GM12878 (cell line): Measurements from ENCODE around the gene TBC1D23. TPM values are rescaled to one million over a fixed set of nuclear protein-coding genes. Genes with fewer than 3 reads are reported as not detected.

Source experiments
- ASH2L ChIP-seq: fragments of 300-600, 200-600 bp; sonication (generic); IDR thresholded peaks from 2 replicates; pipeline ENCODE4 v1.6.1; 2017; ENCODE audit warnings: low read depth, mild to moderate bottlenecking, borderline replicate concordance
- BCLAF1 ChIP-seq: fragments of 450-650 bp; IDR thresholded peaks from 2 replicates; pipeline ENCODE4 v1.6.1; 2017; ENCODE audit warnings: antibody characterized with exemption, mild to moderate bottlenecking, moderate library complexity
- CEBPB ChIP-seq, 2 experiments: fragments of 150-350 bp in 1 of 2; IDR thresholded peaks; 2 replicates each; pipeline ENCODE4 v1.6.1; 2012 to 2014; ENCODE audit warnings: low read depth in 2 of 2, low read length in 2 of 2, borderline replicate concordance in 1 of 2, inconsistent platforms in 1 of 2
- CHD1 ChIP-seq: IDR thresholded peaks from 2 replicates; pipeline ENCODE4 v1.6.1; 2012; ENCODE audit warnings: low read depth, low read length, improper control_type of control experiment
- CREB1 ChIP-seq: IDR thresholded peaks from 2 replicates; pipeline ENCODE4 v1.6.1; 2012; ENCODE audit warnings: low read depth, mild to moderate bottlenecking, inconsistent platforms
- EGR1 ChIP-seq, 2 experiments: IDR thresholded peaks; 1 replicate in 1 of 2; 2 replicates in 1 of 2; pipeline ENCODE4 v1.6.1; 2011 to 2012; ENCODE audit warnings: low read depth in 2 of 2, low read length in 2 of 2, borderline replicate concordance in 1 of 2, mild to moderate bottlenecking in 1 of 2, moderate library complexity in 1 of 2
- EP300 ChIP-seq, 2 experiments: fragments of 150-350 bp in 1 of 2; IDR thresholded peaks; 2 replicates each; pipeline ENCODE4 v1.6.1; 2011 to 2012; ENCODE audit warnings: low read depth in 2 of 2, low read length in 2 of 2, borderline replicate concordance in 1 of 2, improper control_type of control experiment in 1 of 2, inconsistent platforms in 1 of 2; ENCODE audit not compliant: control insufficient read depth in 1 of 2
- HDAC2 ChIP-seq: fragments of 200-600 bp; sonication (generic); IDR thresholded peaks from 2 replicates; pipeline ENCODE4 v1.6.1; 2017
- HDGF ChIP-seq: fragments of 450-650 bp; IDR thresholded peaks from 2 replicates; pipeline ENCODE4 v1.6.1; 2016; ENCODE audit warnings: antibody characterized with exemption
- IKZF2 ChIP-seq, 2 experiments: fragments of 450-650 bp; IDR thresholded peaks; 2 replicates each; pipeline ENCODE4 v1.6.1; 2017; ENCODE audit warnings: mild to moderate bottlenecking in 2 of 2, moderate library complexity in 2 of 2
- IRF4 ChIP-seq: IDR thresholded peaks from 2 replicates; pipeline ENCODE4 v1.6.1; 2011; ENCODE audit warnings: low read depth, low read length
- RELB ChIP-seq: fragments of 450-650 bp; IDR thresholded peaks from 2 replicates; pipeline ENCODE4 v1.6.1; 2017; ENCODE audit warnings: low read depth, mild to moderate bottlenecking, moderate library complexity
- SP1 ChIP-seq: IDR thresholded peaks from one replicate; pipeline ENCODE4 v1.6.1; 2011; ENCODE audit warnings: low read depth, low read length
- STAT1 ChIP-seq: fragments of 450-650 bp; conservative IDR thresholded peaks from 2 replicates; pipeline ENCODE4 v1.6.1; 2014; ENCODE audit warnings: antibody characterized with exemption, mild to moderate bottlenecking
- TBL1XR1 ChIP-seq: IDR thresholded peaks from 2 replicates; pipeline ENCODE4 v1.6.1; 2012; ENCODE audit warnings: low read depth, low read length, improper control_type of control experiment
- ZBTB40 ChIP-seq: fragments of 450-650 bp; IDR thresholded peaks from 2 replicates; pipeline ENCODE4 v1.6.1; 2016; ENCODE audit warnings: mild to moderate bottlenecking, moderate library complexity, borderline replicate concordance
- polyA plus RNA-seq, 11 experiments: library from polyadenylated mRNA; depleted of rRNA in 4 of 11; unstranded in 6 of 11; stranded (reverse) in 5 of 11; fragments of >200 nt; fragmentation: Nextera tagmentation in 4 of 11; fragmentation: Illumina TruSeq in 1 of 11; extraction: Ambion mirVana in 4 of 11; extraction: Trizol in 1 of 11; gene quantifications; 1 replicate in 1 of 11; 2 replicates in 10 of 11; pipeline versions ENCODE4 v1.2.1 to v1.2.3, GENCODE V29; 2011 to 2016; ENCODE audit warnings: inconsistent platforms in 2 of 11, missing spikeins in 2 of 11, low read depth in 1 of 11
- total RNA-seq, 4 experiments: library from RNA; depleted of rRNA in 3 of 4; stranded (reverse); fragments of >200 nt in 3 of 4; fragmentation: Illumina TruSeq in 1 of 4; extraction: Trizol in 1 of 4; gene quantifications; 2 replicates each; pipeline versions ENCODE4 v1.2.1 to v1.2.3, GENCODE V29; 2013 to 2021

TBC1D23 gene
- total and polyA plus RNA-seq, 10 of the 15 experiments (the other 5 are each of a cell fraction or from before 2014, with no cell fraction given), result 8.2 to 23.2 (median 16.6) TPM

- TF ChIP-seq TBL1XR1 (0 out of 2 replicates have a peak, but pooled peaks have one; percentile 11), HDAC2 (no peak), BCLAF1 (no peak; the same call in 1 of the 2 replicates), HDGF (peak; percentile 96), IKZF2 (IDR thresholded peaks at IDR 0.05) (peak in 1 of 2 experiments; percentile 29; a peak in 1 of 4 replicates), SP1 (peak; percentile 61), ZBTB40 (no peak; the same call in 1 of the 2 replicates), IRF4 (no peak), CREB1 (peak; percentile 97), EP300 (IDR thresholded peaks at IDR 0.05; ENCODE audit: borderline replicate concordance in 1 of 2, control insufficient read depth in 1 of 2, low read depth in 2 of 2, low read length in 2 of 2) (no peak), CEBPB (IDR thresholded peaks at IDR 0.05; ENCODE audit: borderline replicate concordance in 1 of 2, low read depth in 2 of 2, low read length in 2 of 2) (no peak), STAT1 (no peak), ASH2L (no peak), RELB (peak; percentile 90), CHD1 (no peak), EGR1 (IDR thresholded peaks at IDR 0.05; ENCODE audit: borderline replicate concordance in 1 of 2, low read depth in 2 of 2, low read length in 2 of 2) (no peak)
Observed at GRCh38 chr3:100260685-100261484, at the start of gene TBC1D23 (continued).
